ENCODE data around the gene KLHDC4. TPM values are rescaled to one million over a fixed set of nuclear protein-coding genes. Genes with fewer than 3 reads are reported as not detected.

Gene KLHDC4
- total and polyA plus RNA-seq, 10 of the 15 experiments (the other 5 are each of a cell fraction or from before 2014, with no cell fraction given): 0.80 to 62.1 (median 32.8) TPM

GRCh38 chr16:87671221-87671620, 94.6 kb downstream of the KLHDC4 start:
- ChIA-PET CTCF (no interaction called here), RAD21 (ENCODE audit: unreplicated experiment) (no interaction called here), POLR2A (no interaction called here), SMC1A (ENCODE audit: uncharacterized antibody, unreplicated experiment) (no interaction called here)
- no peak for FAIRE-seq
- no peak; the same call in 2 of the 3 replicates for ATAC-seq
- in situ Hi-C loops (cut with MboI): no loop called here
- H4K20me1 ChIP-seq (ENCODE audit: control insufficient read depth, insufficient read depth): no peaks in the 10 kb centered on the region
- H3K36me3 ChIP-seq (ENCODE audit: control insufficient read depth in 2 of 2, insufficient read depth in 2 of 2, low read length in 1 of 2): no peaks in the 10 kb centered on the region
- no peak overlapping the region for H3K27ac ChIP-seq (ENCODE audit: control insufficient read depth, insufficient read depth)
- no TSS peak for BruUV-seq (replicated peaks)
- no peak overlapping the region for H3K4me3 ChIP-seq
- TF ChIP-seq CREM (IDR thresholded peaks at IDR 0.05; ENCODE audit: low read depth) (no peak), NFXL1 (IDR thresholded peaks at IDR 0.05; ENCODE audit: borderline replicate concordance) (no peak), GABPA (IDR thresholded peaks at IDR 0.05; ENCODE audit: low read depth) (no peak), TAF1 (IDR thresholded peaks at IDR 0.05; ENCODE audit: borderline replicate concordance, low read depth, low read length) (no peak), NBN (IDR thresholded peaks at IDR 0.05) (no peak), MTA2 (IDR thresholded peaks at IDR 0.05; ENCODE audit: low read depth) (no peak), SMC3 (IDR thresholded peaks at IDR 0.05; ENCODE audit: borderline replicate concordance, low read length) (no peak), BMI1 (IDR thresholded peaks at IDR 0.05; ENCODE audit: borderline replicate concordance) (no peak), CHD1 (IDR thresholded peaks at IDR 0.05; ENCODE audit: low read depth, low read length) (no peak), HDAC2 (IDR thresholded peaks at IDR 0.05) (no peak), CBX5 (IDR thresholded peaks at IDR 0.05; ENCODE audit: low read depth) (no peak), MEF2A (IDR thresholded peaks at IDR 0.05; ENCODE audit: insufficient read depth, low read depth, low read length) (no peak)
- TF ChIP-seq, protein P1, sequence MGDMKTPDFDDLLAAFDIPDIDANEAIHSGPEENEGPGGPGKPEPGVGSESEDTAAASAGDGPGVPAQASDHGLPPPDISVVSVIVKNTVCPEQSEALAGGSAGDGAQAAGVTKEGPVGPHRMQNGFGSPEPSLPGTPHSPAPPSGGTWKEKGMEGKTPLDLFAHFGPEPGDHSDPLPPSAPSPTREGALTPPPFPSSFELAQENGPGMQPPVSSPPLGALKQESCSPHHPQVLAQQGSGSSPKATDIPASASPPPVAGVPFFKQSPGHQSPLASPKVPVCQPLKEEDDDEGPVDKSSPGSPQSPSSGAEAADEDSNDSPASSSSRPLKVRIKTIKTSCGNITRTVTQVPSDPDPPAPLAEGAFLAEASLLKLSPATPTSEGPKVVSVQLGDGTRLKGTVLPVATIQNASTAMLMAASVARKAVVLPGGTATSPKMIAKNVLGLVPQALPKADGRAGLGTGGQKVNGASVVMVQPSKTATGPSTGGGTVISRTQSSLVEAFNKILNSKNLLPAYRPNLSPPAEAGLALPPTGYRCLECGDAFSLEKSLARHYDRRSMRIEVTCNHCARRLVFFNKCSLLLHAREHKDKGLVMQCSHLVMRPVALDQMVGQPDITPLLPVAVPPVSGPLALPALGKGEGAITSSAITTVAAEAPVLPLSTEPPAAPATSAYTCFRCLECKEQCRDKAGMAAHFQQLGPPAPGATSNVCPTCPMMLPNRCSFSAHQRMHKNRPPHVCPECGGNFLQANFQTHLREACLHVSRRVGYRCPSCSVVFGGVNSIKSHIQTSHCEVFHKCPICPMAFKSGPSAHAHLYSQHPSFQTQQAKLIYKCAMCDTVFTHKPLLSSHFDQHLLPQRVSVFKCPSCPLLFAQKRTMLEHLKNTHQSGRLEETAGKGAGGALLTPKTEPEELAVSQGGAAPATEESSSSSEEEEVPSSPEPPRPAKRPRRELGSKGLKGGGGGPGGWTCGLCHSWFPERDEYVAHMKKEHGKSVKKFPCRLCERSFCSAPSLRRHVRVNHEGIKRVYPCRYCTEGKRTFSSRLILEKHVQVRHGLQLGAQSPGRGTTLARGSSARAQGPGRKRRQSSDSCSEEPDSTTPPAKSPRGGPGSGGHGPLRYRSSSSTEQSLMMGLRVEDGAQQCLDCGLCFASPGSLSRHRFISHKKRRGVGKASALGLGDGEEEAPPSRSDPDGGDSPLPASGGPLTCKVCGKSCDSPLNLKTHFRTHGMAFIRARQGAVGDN (IDR thresholded peaks at IDR 0.05): no peak
- intact Hi-C loops (cut with micrococcal nuclease; ENCODE audit: unreplicated experiment): no loop called here
- no peak overlapping the region for H2AFZ ChIP-seq (ENCODE audit: control insufficient read depth, low read depth, low read length)
- no peak for DNase-seq (ENCODE audit: low read depth, low spot score)
- no peaks in the 10 kb centered on the region for H3K9me3 ChIP-seq (replicated peaks; ENCODE audit: control insufficient read depth, insufficient read depth, low read length)
- H3K4me2 ChIP-seq (ENCODE audit: control insufficient read depth, insufficient read depth): no peak overlapping the region
- WGBS (ENCODE audit: insufficient coverage, insufficient replicate concordance, low lambda C conversion rate, missing lambda C conversion rate): 56% methylated on average over 13 of the region's 13 CpGs
- H3K4me1 ChIP-seq (ENCODE audit: control insufficient read depth, insufficient read depth, low read length): no peaks in the 10 kb centered on the region
- no peak overlapping the region for H3K9ac ChIP-seq (ENCODE audit: control insufficient read depth, insufficient read depth, low read length)
- H3K79me2 ChIP-seq (ENCODE audit: control insufficient read depth, insufficient read depth, low read length): no peaks in the 10 kb centered on the region
- peaks cover 0 to 2% of the 10 kb centered on the region in 2 experiments; a peak in 2 of 4 replicates for H3K27me3 ChIP-seq (replicated peaks in 1 of 2; ENCODE audit: control insufficient read depth in 2 of 2, insufficient read depth in 2 of 2, low read length in 1 of 2)

All from GM12878 (cell line).